ENCODE data around the gene GALNT15. TPM values are rescaled to one million over a fixed set of nuclear protein-coding genes. Genes with fewer than 3 reads are reported as not detected.

GALNT15 gene
- total RNA-seq, 4 donors from 2014 or later: 75.4 to 297 (median 134) TPM

DNA sequence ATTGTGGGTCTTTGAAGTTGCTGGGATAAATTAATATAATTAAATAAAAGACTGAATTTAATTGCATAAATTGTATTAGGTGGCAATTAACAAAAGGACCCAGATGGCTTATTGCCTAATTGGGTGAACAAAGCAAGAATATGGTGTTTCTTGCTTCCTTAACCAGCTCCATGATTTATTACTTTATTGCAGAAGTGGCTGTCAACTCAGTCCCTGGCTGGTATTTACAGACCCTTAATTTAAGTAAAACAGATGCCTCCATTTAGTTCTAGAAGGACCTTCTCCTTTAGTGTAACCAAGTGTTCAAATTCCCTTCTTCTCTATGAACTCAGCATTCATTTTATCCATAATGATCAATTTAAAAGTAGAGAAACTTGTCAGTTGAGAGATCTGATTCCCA, 55.2 kb downstream of the GALNT15 start:
- Histone ChIP-seq H3K36me3 (peaks cover 0 to 15% of the 10 kb centered on the region in 2 donors), H3K9me3 (no peaks in the 10 kb centered on the region), H3K27me3 (no peaks in the 10 kb centered on the region), H3K27ac (no peak overlapping the region), H3K4me1 (no peaks in the 10 kb centered on the region), H3K4me3 (no peak overlapping the region)
- ATAC-seq: no peak
- TF ChIP-seq POLR2AphosphoS5 (IDR thresholded peaks at IDR 0.05) (no peak), POLR2A (IDR thresholded peaks at IDR 0.05) (no peak), EP300 (IDR thresholded peaks at IDR 0.05) (no peak)
- TF ChIP-seq, protein P1, sequence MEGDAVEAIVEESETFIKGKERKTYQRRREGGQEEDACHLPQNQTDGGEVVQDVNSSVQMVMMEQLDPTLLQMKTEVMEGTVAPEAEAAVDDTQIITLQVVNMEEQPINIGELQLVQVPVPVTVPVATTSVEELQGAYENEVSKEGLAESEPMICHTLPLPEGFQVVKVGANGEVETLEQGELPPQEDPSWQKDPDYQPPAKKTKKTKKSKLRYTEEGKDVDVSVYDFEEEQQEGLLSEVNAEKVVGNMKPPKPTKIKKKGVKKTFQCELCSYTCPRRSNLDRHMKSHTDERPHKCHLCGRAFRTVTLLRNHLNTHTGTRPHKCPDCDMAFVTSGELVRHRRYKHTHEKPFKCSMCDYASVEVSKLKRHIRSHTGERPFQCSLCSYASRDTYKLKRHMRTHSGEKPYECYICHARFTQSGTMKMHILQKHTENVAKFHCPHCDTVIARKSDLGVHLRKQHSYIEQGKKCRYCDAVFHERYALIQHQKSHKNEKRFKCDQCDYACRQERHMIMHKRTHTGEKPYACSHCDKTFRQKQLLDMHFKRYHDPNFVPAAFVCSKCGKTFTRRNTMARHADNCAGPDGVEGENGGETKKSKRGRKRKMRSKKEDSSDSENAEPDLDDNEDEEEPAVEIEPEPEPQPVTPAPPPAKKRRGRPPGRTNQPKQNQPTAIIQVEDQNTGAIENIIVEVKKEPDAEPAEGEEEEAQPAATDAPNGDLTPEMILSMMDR (IDR thresholded peaks at IDR 0.05): no peak

DNA sequence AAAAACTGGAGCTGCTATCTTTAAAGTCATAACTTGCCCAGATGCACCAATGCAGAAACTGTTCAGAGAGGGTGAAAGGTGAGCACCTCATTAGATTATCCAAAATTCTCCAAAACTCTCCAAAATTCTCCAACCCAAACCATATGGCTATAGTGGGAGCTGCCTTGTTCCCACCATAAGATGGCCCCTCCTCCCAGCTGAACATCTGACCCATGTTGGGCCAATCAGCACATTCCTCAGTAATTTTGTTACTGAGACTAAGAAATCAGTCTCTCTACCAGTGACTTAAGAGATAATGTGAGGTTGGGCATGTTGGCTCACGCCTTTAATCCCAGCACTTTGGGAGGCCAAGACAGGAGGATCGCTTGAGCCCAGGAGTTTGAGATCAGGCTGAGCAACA, 57.5 kb downstream of the GALNT15 start:
- Histone ChIP-seq H3K4me1 (no peaks in the 10 kb centered on the region), H3K36me3 (peaks cover 0 to 4% of the 10 kb centered on the region in 2 donors), H3K27ac (no peak overlapping the region), H3K4me3 (no peak overlapping the region), H3K9me3 (no peaks in the 10 kb centered on the region), H3K27me3 (no peaks in the 10 kb centered on the region)
- peak; percentile 28 for ATAC-seq
- TF ChIP-seq, protein P1 (IDR thresholded peaks at IDR 0.05): no peak
- TF ChIP-seq POLR2AphosphoS5 (IDR thresholded peaks at IDR 0.05) (no peak), POLR2A (IDR thresholded peaks at IDR 0.05) (no peak), EP300 (IDR thresholded peaks at IDR 0.05) (no peak)
- 100% methylated on average over 1 to 2 of the region's 2 CpGs for whole genome bisulfite sequencing, 2 donors (ENCODE audit: low coverage in 1 of 2)

DNA sequence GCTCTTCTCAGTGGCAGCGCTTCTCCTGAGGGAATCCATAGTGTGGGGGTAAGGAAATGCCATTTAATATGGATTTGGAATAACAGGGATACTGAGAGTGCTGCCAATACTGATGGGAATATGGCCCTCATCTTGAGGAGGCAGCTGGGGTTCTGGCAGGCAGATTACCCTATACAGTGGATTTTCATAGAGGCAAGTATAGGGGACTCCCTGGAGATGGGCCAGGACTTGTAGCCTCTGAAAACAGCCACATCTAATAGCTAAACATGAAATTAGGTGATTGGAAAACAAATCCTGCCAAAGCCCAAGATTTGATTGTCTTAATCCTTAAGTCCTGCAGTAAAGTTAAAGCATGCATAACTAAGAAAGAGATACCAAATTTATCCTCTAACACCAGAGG, 59.3 kb downstream of the GALNT15 start:
- ATAC-seq: no peak
- WGBS, 2 donors (ENCODE audit: low coverage in 1 of 2): no CpG with 5 or more reads among the region's 1 CpG
- TF ChIP-seq POLR2A (IDR thresholded peaks at IDR 0.05): no peak
- TF ChIP-seq POLR2AphosphoS5 (IDR thresholded peaks at IDR 0.05): no peak
- TF ChIP-seq, protein P1 (IDR thresholded peaks at IDR 0.05): no peak
- no peak for TF ChIP-seq EP300 (IDR thresholded peaks at IDR 0.05)
- no peaks in the 10 kb centered on the region for H3K9me3 ChIP-seq
- no peak overlapping the region for H3K4me3 ChIP-seq
- H3K27me3 ChIP-seq: no peaks in the 10 kb centered on the region
- no peaks in the 10 kb centered on the region for H3K4me1 ChIP-seq
- H3K36me3 ChIP-seq: no peaks in the 10 kb centered on the region
- no peak overlapping the region for H3K27ac ChIP-seq

DNA sequence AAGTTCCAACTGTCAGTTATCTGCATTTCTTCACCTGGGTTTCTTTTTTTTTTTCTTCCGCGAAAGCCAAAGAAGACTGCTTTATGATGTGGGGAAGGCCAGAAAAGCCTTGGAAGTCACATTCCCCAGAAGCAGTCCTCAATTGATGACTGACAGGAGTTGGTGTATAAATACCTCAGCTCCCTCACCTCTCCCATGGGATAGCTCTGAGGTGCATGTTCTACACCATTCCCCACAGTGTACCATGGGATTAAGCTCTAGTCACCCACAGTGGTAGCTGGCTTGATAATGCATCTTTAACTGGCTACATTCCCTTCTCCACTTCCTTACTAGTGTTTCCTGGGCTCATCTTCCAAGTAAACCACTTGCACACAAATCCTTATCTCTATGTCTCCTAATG, 59.8 kb downstream of the GALNT15 start:
- 84% methylated on average over 2 of the region's 2 CpGs; no CpG with 5 or more reads in 1 of the 2 donors for WGBS, 2 donors (ENCODE audit: low coverage in 1 of 2)
- TF ChIP-seq, protein P1 (IDR thresholded peaks at IDR 0.05): no peak
- no peak overlapping the region for H3K27ac ChIP-seq

DNA sequence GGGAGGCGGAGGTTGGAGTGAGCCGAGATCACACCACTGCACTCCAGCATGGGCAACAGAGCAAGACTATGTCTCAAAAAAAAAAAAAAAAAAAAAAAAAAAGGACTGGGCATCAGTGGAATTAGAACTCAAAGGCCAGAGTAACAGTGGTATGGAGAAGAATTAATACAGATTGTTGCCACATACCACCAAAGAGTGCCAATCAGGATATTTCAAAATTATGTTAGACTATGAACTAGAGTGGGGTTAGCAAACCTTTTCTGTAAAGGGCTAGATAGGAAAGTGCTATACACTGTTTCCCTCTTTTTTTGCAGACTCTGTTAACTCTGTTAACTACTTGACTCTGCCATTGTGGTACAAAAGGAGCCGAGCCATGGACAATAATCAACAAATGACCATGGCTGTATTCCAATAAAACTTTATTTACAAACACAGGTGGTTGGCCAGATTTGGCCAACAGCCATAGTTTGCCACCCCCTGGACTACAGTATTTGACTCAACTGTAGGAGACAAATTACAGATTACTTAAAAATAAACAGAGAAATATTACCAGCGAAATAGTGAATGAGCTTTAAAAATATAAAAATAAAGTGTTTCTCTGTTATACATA, 61.7 kb downstream of the GALNT15 start:
- no peak for TF ChIP-seq EP300 (IDR thresholded peaks at IDR 0.05)
- no peak for TF ChIP-seq POLR2A (IDR thresholded peaks at IDR 0.05)
- TF ChIP-seq POLR2AphosphoS5 (IDR thresholded peaks at IDR 0.05): no peak
- TF ChIP-seq, protein P1 (IDR thresholded peaks at IDR 0.05): no peak
- 56 to 91% methylated on average over 2 to 4 of the region's 4 CpGs for WGBS, 2 donors (ENCODE audit: low coverage in 1 of 2)
- Histone ChIP-seq H3K36me3 (no peaks in the 10 kb centered on the region), H3K27ac (no peak overlapping the region), H3K4me3 (no peak overlapping the region), H3K9me3 (no peaks in the 10 kb centered on the region), H3K27me3 (no peaks in the 10 kb centered on the region), H3K4me1 (no peaks in the 10 kb centered on the region)
- ATAC-seq: no peak

More for the DNA sequence above, 59.8 kb downstream of the GALNT15 start:
- no peaks in the 10 kb centered on the region for H3K36me3 ChIP-seq
- no peak overlapping the region for H3K4me3 ChIP-seq
- no peaks in the 10 kb centered on the region for H3K4me1 ChIP-seq
- H3K9me3 ChIP-seq: no peaks in the 10 kb centered on the region
- no peak for ATAC-seq
- H3K27me3 ChIP-seq: no peaks in the 10 kb centered on the region
